GM21423 (cell line): Measurements from ENCODE around the gene PGLYRP3.

ENCODE experiments used
- ATAC-seq: cut with Tn5 transposase; IDR thresholded peaks from one replicate; pipeline ENCODE4 v1.9.1; 2021; ENCODE audit warnings: mild to moderate bottlenecking, moderate library complexity; ENCODE audit not compliant: unreplicated experiment

PGLYRP3 gene

DNA sequence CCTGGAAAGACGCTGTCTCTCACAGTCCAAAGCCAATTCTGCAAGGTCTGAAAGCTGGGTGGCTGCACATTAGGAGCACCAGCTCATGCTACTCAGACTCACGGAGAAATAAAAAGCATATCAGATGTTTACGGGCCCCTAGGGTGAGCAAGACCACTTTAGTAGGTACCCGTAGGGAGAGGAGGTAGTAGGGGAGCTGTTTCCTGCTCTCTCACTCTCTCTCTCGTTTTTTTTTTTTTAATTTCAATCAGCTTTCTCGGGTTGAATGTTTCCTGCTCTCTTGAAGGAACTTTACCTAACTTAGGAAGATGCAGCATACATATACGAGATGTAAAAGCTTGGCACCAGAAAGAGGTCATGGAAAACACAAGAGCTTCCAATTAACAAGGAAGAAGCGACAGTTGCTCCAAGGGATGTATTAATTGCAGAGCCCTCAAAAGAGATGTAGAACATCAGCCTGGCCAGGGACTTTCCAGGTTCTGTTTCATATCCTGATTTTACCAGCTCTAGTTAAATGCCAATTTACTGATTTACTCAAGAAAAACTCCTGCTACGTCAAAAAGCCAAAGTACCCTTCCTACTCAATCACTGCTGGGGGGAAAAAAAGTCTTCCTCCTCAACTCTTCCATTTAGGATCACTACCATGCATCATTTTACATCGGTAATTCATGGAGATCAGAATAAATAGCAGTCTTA, 50.1 kb downstream of the PGLYRP3 start:
- ATAC-seq: no peak

DNA sequence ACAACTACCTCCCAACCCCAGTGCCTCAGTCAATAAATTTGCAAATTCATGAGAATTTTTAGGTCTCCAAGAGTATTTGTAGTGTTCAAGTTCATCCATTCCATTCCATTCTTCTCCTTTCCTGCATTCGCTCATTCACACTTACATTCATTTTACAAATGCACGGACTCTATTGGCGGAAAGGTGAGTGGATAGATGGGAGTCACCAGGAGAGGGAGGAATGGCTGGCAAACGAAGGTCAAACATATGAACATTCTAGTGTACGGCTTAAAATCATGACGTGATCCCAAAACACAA, 50.7 kb downstream of the PGLYRP3 start:
- no peak for ATAC-seq

DNA sequence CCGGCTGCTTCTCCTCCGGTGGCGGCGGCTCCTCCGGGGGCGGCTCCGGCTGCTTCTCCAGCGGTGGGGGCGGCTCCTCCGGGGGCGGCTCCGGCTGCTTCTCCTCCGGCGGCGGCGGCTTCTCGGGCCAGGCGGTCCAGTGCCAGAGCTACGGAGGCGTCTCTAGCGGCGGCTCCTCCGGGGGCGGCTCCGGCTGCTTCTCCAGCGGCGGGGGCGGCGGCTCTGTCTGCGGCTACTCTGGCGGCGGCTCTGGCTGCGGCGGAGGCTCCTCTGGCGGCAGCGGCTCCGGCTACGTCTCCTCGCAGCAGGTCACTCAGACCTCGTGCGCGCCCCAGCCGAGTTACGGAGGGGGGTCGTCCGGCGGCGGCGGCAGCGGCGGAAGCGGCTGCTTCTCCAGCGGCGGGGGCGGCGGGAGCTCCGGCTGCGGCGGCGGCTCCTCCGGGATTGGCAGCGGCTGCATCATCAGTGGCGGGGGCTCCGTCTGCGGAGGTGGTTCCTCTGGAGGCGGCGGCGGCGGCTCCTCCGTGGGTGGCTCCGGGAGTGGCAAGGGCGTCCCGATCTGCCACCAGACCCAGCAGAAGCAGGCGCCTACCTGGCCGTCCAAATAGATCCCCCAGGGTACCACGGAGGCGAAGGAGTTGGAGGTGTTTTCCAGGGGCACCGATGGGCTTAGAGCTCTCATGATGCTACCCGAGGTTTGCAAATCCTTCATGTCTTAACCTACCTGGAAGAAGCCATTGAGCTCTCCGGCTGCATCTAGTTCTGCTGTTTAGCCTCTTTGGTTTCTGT, 51.3 kb downstream of the PGLYRP3 start:
- ATAC-seq: no peak

DNA sequence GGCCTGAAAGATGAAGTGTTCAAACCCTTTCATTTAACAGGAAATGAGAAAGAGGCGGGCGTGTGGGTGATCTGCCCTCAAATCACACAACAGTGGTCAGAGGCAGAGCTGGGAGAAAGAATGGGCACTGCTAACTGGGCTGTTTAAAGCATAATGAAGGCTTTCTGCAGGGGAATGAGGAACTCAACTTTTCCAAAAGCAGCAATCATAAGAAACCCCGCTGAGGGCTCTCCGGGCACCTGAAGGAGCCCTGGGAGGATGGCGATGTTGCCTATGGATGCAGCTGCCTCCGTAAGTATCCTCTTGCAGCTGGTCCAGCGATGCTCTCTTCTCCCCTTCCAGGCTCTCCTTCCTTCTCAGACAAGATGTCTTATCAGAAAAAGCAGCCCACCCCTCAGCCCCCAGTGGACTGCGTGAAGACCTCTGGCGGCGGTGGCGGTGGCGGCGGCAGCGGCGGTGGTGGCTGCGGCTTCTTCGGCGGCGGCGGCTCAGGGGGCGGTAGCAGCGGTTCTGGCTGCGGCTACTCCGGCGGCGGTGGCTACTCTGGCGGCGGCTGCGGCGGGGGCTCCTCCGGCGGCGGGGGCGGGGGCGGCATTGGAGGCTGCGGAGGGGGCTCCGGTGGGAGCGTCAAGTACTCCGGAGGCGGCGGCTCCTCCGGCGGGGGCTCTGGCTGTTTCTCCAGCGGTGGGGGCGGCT, 52.0 kb downstream of the PGLYRP3 start:
- ATAC-seq: no peak

DNA sequence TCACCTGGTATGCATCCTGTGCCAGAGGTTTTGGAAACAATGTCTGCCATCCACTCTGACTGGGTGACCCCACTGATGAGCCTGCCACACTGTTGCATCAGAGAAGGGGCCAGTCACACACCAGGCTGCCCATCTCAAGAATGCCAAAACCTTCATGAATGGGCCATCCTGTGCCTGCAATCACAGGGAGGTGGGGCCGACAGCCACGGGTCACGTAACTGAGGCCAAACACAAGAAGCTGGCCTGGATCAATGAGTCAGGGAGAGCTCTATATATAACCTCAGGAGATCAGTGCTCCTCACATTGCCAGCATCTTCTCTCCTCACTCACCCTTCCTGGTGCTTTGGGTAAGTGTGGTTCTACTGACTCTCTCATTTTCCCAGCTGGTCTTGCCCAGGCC, 53.4 kb downstream of the PGLYRP3 start, which contains the start of gene LORICRIN:
Gene LORICRIN, plus strand, starts transcription at position 301 of the 400 bp plus-strand sequence. CDS start 1,263 bp downstream, outside the sequence.
- no peak for ATAC-seq

DNA sequence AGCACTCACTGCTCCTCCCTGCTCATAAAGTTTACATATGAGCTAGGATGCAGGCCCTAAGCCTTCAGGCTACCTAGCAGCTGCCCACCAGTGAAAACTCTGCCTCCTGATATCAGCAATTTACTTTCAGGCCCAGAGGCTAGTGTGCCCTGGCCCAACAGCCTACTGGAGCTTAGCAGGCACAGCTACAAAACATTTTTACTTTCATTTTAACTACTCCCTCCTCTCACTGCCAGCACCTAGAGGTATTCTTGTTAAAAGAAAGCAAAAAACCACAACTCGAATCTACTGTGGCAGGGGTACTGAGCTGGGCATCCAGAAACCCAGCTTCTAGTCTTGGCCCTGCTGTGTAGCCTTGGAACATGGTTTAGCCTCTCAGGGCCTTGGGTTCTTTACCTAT, 59.1 kb downstream of the PGLYRP3 start:
- no peak for ATAC-seq

DNA sequence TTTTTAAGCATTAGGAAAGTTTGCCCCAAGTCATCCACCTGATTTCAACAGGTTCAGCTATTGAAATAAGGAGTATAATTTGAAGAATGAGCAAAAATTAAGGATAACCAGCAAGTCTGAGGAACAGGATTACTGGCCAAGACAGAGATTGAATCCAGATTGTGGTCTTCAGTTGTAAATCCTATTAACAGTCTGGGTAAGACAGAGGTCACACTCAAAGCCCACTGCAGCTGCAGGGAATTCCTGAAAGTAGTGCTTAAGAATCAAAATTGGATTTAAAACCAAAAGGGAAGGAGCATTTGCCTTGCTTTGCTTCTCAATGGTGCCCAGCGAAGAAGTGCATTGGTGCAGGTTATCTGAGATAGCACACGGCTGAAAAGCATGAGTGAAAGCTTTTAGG, 59.7 kb downstream of the PGLYRP3 start:
- no peak for ATAC-seq

DNA sequence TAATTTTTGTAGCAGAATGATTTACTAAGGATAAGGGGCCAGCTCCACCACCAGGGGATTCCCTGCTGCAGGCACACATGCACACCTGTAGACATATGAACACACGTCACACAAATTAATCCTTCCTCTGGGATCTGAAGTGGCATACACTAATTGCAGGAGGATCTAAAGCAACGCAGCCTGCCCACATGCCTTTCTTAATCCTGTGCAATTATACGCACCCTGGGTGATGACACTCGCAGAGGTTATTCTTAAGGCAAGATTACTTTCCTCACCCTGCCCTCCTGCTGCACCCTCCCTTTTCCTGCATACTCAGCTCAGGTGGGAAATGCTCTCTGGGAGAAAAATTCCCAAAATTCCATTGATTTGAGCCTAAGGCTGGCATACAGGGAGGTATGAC, 60.8 kb downstream of the PGLYRP3 start:
- no peak for ATAC-seq

DNA sequence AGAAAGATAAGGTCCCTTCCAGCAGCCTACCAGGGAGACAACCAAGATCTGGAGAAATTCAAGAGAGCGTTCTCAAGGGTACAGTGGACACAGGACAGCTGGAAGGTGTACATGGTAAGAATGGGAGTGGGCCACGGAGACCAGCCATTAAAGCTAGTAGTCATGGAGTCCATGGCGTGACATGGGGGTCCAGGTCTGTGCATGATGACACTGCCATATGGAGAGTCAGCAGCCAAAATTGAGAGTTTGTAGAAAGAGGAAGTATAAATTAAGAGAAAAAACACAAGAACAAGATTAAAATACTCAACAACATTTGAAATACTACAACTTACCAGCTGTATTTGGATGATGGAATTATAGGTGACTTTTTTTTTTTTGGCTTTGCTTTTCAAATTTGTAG, 61.2 kb downstream of the PGLYRP3 start:
- ATAC-seq: no peak

DNA sequence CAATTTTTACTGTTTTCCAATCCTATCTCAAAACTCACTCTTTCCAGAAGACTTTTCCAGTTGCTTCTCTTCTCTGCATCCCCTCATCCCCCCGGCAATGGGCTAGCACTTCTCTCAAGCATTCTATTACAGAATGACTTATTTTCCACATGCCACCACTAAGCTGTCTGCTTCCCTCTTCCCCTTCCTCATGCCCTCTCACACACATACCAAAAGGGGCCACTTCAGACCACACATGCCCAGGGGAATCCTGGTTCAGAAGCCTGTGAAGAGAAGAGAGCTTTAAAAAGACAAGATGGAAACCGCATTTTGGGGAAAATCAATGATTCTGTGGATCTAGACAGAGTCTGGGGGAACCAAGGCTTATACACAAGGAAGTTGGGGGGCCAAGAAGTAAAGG, 61.7 kb downstream of the PGLYRP3 start:
- ATAC-seq: no peak

DNA sequence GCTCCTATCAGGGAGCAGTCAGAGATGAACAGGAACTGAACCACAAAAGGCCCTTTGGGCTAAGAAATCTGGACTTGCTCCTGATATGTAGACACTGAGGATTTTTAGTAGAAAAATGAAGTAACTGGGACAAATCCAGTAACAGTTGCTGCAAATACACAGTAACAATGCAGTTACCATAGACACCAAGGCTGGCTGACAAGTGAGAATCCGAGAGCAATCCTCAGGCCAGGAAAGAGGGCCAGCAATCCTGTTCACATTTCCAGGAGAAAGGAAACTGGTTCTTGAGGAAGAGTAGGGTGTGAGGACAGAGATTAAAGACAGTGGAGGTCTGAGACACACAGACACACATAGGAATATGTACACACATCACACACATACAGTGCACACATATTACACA, 62.6 kb downstream of the PGLYRP3 start:
- no peak for ATAC-seq

DNA sequence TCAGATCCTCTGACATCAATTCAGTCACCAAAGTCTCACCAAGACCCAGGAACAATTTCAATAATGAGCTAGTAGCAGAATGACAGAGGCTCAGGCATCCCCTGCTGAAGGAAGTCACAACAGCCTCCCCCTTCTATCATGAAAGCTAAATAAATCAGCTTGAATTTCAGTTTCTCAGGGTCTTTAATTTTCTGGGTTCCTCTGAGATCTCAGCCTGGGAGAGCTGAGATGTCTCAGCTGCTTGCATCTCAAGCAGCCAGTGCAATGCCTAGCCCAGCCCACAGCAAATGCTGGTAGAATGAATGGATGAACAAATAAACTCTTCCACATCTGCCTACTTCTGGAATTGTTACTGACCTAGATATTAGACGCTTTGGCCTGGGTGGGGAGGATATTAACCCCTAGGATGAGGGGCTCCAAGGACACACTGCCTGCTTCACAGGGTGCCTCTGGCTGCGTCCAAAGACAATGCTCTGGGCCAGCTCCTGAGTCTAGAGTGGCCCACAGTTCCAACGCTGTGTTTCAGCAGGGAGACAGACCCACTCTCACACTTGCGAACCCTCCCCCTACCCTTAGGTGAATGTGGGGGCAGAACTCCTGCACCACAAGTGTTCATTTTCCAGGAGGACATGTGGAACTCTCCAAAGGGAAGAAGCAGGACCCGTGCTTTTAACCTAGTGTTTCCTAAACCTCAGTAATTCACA, 64.4 kb downstream of the PGLYRP3 start:
- ATAC-seq: no peak
